Suprapubic skin (tissue), 4 donors: ENCODE data around the gene CDH22. TPM values are rescaled to one million over a fixed set of nuclear protein-coding genes. Genes with fewer than 3 reads are reported as not detected.

Source experiments
- DNase-seq, 2 donors: peaks; one replicate each; pipeline ENCODE4 v3.0.0-alpha.2; 2019; ENCODE audit warnings: low spot score in 2 of 2
- H3K27ac ChIP-seq: fragments of 200-600 bp; sonication (generic); one replicate; pipeline ENCODE4 v1.5.1; 2019
- H3K27me3 ChIP-seq: fragments of 200-600 bp; sonication (generic); one replicate; pipeline ENCODE4 v1.5.1; 2019
- H3K36me3 ChIP-seq: fragments of 200-600 bp; sonication (generic); one replicate; pipeline ENCODE4 v1.5.1; 2019
- H3K4me1 ChIP-seq: fragments of 200-600 bp; sonication (generic); one replicate; pipeline ENCODE4 v1.5.1; 2019
- H3K4me3 ChIP-seq: fragments of 200-600 bp; sonication (generic); one replicate; pipeline ENCODE4 v1.5.1; 2019; ENCODE audit warnings: mild to moderate bottlenecking
- H3K9me3 ChIP-seq: fragments of 200-600 bp; sonication (generic); one replicate; pipeline ENCODE4 v1.5.1; 2019
- EP300 ChIP-seq: sonication (generic); formaldehyde crosslinking; IDR thresholded peaks from one replicate; pipeline ENCODE4 v1.6.1; 2017; ENCODE audit warnings: antibody characterized with exemption
- POLR2A ChIP-seq, 2 donors: fragments of 450-650 bp; IDR thresholded peaks; one replicate each; pipeline ENCODE4 v1.6.1; 2017; ENCODE audit warnings: antibody characterized with exemption in 2 of 2, mild to moderate bottlenecking in 2 of 2, moderate library complexity in 2 of 2
- POLR2AphosphoS5 ChIP-seq, 3 donors: sonication (generic); formaldehyde crosslinking; IDR thresholded peaks; one replicate each; pipeline ENCODE4 v1.6.1; 2017; ENCODE audit warnings: antibody characterized with exemption in 3 of 3
- whole genome bisulfite sequencing: methylation state at CpG from one replicate; pipeline ENCODE4 v1.1.5; 2018; 5-methylcytosine and 5-hydroxymethylcytosine counted together
- total RNA-seq, 4 donors: library from RNA; depleted of rRNA; stranded (reverse); fragments of >200 nt; gene quantifications; one replicate each; pipeline ENCODE4 v1.1.0, GENCODE V29; 2016
- TF ChIP-seq, protein P1 (sequence below), 2 donors: fragments of 200-600 bp in 1 of 2; fragments of 450-650 bp in 1 of 2; sonication (generic) in 1 of 2; IDR thresholded peaks; one replicate each; pipeline ENCODE4 v1.5.1; 2016 to 2019; ENCODE audit warnings: antibody characterized with exemption in 2 of 2, mild to moderate bottlenecking in 1 of 2, moderate library complexity in 1 of 2

CDH22 gene
- total RNA-seq, 4 donors from 2014 or later: 2.6 to 5.1 (median 3.3) TPM

- no peak for DNase-seq
- TF ChIP-seq EP300: no peak
- no peak for TF ChIP-seq POLR2AphosphoS5 (IDR thresholded peaks at IDR 0.05)
- TF ChIP-seq, protein P1, sequence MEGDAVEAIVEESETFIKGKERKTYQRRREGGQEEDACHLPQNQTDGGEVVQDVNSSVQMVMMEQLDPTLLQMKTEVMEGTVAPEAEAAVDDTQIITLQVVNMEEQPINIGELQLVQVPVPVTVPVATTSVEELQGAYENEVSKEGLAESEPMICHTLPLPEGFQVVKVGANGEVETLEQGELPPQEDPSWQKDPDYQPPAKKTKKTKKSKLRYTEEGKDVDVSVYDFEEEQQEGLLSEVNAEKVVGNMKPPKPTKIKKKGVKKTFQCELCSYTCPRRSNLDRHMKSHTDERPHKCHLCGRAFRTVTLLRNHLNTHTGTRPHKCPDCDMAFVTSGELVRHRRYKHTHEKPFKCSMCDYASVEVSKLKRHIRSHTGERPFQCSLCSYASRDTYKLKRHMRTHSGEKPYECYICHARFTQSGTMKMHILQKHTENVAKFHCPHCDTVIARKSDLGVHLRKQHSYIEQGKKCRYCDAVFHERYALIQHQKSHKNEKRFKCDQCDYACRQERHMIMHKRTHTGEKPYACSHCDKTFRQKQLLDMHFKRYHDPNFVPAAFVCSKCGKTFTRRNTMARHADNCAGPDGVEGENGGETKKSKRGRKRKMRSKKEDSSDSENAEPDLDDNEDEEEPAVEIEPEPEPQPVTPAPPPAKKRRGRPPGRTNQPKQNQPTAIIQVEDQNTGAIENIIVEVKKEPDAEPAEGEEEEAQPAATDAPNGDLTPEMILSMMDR (IDR thresholded peaks at IDR 0.05): no peak
- no peak for TF ChIP-seq POLR2A (IDR thresholded peaks at IDR 0.05)
- 82% methylated on average over 3 of the region's 3 CpGs for WGBS
- no peak overlapping the region for H3K4me3 ChIP-seq
- no peaks in the 10 kb centered on the region for H3K9me3 ChIP-seq
- no peaks in the 10 kb centered on the region for H3K4me1 ChIP-seq
- H3K27me3 ChIP-seq: peaks cover 86% of the 10 kb centered on the region
- H3K27ac ChIP-seq: no peak overlapping the region
- H3K36me3 ChIP-seq: no peaks in the 10 kb centered on the region
These were observed 58.6 kb downstream of the CDH22 start for GRCh38 chr20:46249671-46250070.

GRCh38 chr20:46246559-46246958 lies 61.7 kb downstream of the CDH22 start:
- no peaks in the 10 kb centered on the region for H3K9me3 ChIP-seq
- H3K27ac ChIP-seq: no peak overlapping the region
- no peaks in the 10 kb centered on the region for H3K4me1 ChIP-seq
- no peak overlapping the region for H3K4me3 ChIP-seq
- no peak for DNase-seq
- 61% methylated on average over 23 of the region's 23 CpGs for WGBS
- peaks cover 63% of the 10 kb centered on the region for H3K27me3 ChIP-seq
- TF ChIP-seq EP300: no peak
- TF ChIP-seq, protein P1 (IDR thresholded peaks at IDR 0.05): no peak
- no peak for TF ChIP-seq POLR2AphosphoS5 (IDR thresholded peaks at IDR 0.05)
- no peak for TF ChIP-seq POLR2A (IDR thresholded peaks at IDR 0.05)
- no peaks in the 10 kb centered on the region for H3K36me3 ChIP-seq

DNA sequence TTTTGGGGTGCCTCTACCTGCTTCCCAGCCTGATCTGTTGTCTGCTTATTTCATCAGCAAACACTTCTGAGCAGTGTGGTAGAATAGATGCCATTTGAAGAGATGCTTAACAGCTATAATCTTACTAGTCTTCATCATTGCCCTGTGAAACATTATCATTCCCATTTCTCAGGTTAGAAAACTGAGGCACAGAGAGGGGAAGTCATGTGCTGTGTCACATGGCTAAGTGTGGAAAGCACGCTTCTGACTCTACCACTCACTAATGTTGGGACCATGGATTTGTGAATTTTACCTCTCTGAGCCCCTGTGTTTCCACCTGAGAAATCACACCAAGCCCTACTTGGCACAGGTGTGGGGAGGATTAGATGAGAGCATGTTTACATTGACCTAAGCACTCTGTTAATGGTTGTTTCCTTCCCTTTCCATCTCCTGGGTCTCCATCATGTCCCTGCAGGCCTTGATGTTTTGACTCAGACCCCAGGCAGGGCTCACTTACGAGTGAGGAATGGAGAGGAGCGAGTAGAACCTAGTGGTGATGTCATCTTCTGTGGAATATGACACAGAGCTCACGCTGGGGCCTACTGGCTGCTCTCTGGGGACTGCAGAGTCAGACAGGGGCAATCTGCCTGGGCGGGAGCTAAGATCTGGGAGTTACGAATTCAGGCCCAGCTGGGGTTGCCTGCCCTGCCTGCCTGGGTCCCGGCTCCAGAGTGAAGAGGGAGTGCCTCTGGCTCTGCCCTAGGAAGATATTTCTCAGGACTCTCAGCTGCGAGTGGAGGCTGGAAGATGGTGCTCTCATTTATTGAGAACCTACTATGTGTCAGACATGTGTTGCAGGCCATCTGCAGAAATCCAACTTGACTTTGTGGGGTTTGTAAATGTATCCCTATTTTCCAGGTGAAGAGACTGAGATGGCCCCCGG lies 64.3 kb downstream of the CDH22 start:
- H3K9me3 ChIP-seq: no peaks in the 10 kb centered on the region
- H3K27ac ChIP-seq: no peak overlapping the region
- H3K27me3 ChIP-seq: peaks cover 38% of the 10 kb centered on the region
- no peaks in the 10 kb centered on the region for H3K4me1 ChIP-seq
- H3K4me3 ChIP-seq: no peak overlapping the region
- TF ChIP-seq POLR2A (IDR thresholded peaks at IDR 0.05): no peak
- TF ChIP-seq, protein P1 (IDR thresholded peaks at IDR 0.05): no peak
- no peak for TF ChIP-seq EP300
- no peak for TF ChIP-seq POLR2AphosphoS5 (IDR thresholded peaks at IDR 0.05)
- no peaks in the 10 kb centered on the region for H3K36me3 ChIP-seq
- WGBS: 55% methylated on average over 8 of the region's 9 CpGs
- DNase-seq: no peak

GRCh38 chr20:46242390-46242789 lies 65.9 kb downstream of the CDH22 start:
- no peak overlapping the region for H3K27ac ChIP-seq
- TF ChIP-seq POLR2A (IDR thresholded peaks at IDR 0.05) (no peak), EP300 (no peak), POLR2AphosphoS5 (IDR thresholded peaks at IDR 0.05) (no peak)
- TF ChIP-seq, protein P1 (IDR thresholded peaks at IDR 0.05): no peak
- H3K4me3 ChIP-seq: no peak overlapping the region
- H3K36me3 ChIP-seq: no peaks in the 10 kb centered on the region
- no peaks in the 10 kb centered on the region for H3K4me1 ChIP-seq
- DNase-seq: no peak
- peaks cover 34% of the 10 kb centered on the region for H3K27me3 ChIP-seq
- 53% methylated on average over 2 of the region's 2 CpGs for WGBS
- no peaks in the 10 kb centered on the region for H3K9me3 ChIP-seq

- H3K27me3 ChIP-seq: peaks cover 28% of the 10 kb centered on the region
- TF ChIP-seq, protein P1 (IDR thresholded peaks at IDR 0.05): no peak
- TF ChIP-seq POLR2AphosphoS5 (IDR thresholded peaks at IDR 0.05): no peak
- TF ChIP-seq POLR2A (IDR thresholded peaks at IDR 0.05): no peak
- no peak for TF ChIP-seq EP300
- no peaks in the 10 kb centered on the region for H3K36me3 ChIP-seq
- no peak overlapping the region for H3K27ac ChIP-seq
- no peak overlapping the region for H3K4me3 ChIP-seq
- 93% methylated on average over 15 of the region's 22 CpGs for WGBS
- no peaks in the 10 kb centered on the region for H3K4me1 ChIP-seq
- DNase-seq: no peak
- H3K9me3 ChIP-seq: no peaks in the 10 kb centered on the region
These were observed 67.4 kb downstream of the CDH22 start for GRCh38 chr20:46240881-46241280.
